ENCODE results near the gene FOLR1. TPM values are rescaled to one million over a fixed set of nuclear protein-coding genes. Genes with fewer than 3 reads are reported as not detected.

FOLR1 gene
- polyA plus RNA-seq, 1 of the 3 experiments (the other 2 are of a cell fraction), result not detected

DNA sequence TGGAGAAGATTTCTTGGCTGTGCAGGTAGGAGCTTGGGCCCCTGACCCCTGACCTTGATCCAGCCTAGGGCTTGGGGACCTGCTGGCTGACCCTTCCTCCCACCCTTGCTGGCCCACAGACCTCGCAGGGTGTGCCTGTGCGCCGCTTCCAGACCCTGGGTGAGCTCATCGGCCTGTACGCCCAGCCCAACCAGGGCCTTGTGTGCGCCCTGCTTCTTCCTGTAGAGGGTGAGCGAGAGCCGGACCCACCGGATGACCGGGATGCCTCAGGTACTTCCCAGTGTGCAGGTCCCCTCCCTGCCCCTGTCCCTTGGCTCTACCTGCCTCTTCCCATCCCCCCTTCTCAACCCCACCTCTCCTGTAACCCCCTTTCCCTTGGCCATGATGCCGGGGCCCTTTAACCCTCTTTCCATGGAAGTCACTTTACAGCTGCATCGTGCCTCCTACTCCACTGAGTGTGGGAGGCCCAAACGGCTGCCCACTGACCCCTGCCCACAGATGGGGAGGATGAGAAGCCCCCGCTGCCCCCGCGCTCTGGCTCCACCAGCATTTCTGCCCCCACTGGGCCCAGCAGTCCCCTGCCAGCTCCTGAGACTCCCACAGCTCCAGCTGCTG is 36.4 kb downstream of the FOLR1 start:
- CTCF ChIA-PET, result interaction anchor here (0.8 to 9.1 kb wide), 8 partner anchors 8 to 206 kb away, joined by 3 to 73 read pairs (median 6); partner anchors contain the start of gene CLPB
- Histone ChIP-seq H3K9me2 (no peaks in the 10 kb centered on the region), H3K27ac (ENCODE audit: low read depth in 2 of 2, low read length in 1 of 2) (peak overlapping the region in 1 of 2 experiments; percentile 43; a peak in 1 of 4 replicates), H2AFZ (ENCODE audit: low read depth) (no peak overlapping the region), H3K9ac (no peak overlapping the region), H4K20me1 (ENCODE audit: insufficient read depth) (peaks cover 49% of the 10 kb centered on the region), H3K27me3 (ENCODE audit: insufficient read depth) (no peaks in the 10 kb centered on the region), H3K79me2 (ENCODE audit: insufficient read depth) (peaks cover 60% of the 10 kb centered on the region), H3K4me1 (ENCODE audit: control insufficient read depth in 1 of 2, insufficient read depth in 2 of 2, low read depth in 1 of 2, low read length in 1 of 2) (peaks cover 5 to 28% of the 10 kb centered on the region in 2 experiments; a peak in 3 of 4 replicates), H3K4me3 (ENCODE audit: low read depth in 2 of 2, low read length in 1 of 2) (no peak overlapping the region), H3K4me2 (no peak overlapping the region; the same call in 1 of the 2 replicates), H3F3A (replicated peaks; ENCODE audit: insufficient read depth) (peaks cover 9% of the 10 kb centered on the region), H3K36me3 (replicated peaks in 1 of 2; ENCODE audit: control insufficient read depth in 1 of 2, insufficient read depth in 2 of 2, low read length in 1 of 2) (peaks cover 57 to 66% of the 10 kb centered on the region in 2 experiments), H3K9me3 (no peaks in the 10 kb centered on the region)
- TF ChIP-seq, protein P1, sequence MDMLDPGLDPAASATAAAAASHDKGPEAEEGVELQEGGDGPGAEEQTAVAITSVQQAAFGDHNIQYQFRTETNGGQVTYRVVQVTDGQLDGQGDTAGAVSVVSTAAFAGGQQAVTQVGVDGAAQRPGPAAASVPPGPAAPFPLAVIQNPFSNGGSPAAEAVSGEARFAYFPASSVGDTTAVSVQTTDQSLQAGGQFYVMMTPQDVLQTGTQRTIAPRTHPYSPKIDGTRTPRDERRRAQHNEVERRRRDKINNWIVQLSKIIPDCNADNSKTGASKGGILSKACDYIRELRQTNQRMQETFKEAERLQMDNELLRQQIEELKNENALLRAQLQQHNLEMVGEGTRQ (IDR thresholded peaks at IDR 0.05; ENCODE audit: borderline replicate concordance, low read depth, low read length), result no peak
- TF ChIP-seq, protein P2, sequence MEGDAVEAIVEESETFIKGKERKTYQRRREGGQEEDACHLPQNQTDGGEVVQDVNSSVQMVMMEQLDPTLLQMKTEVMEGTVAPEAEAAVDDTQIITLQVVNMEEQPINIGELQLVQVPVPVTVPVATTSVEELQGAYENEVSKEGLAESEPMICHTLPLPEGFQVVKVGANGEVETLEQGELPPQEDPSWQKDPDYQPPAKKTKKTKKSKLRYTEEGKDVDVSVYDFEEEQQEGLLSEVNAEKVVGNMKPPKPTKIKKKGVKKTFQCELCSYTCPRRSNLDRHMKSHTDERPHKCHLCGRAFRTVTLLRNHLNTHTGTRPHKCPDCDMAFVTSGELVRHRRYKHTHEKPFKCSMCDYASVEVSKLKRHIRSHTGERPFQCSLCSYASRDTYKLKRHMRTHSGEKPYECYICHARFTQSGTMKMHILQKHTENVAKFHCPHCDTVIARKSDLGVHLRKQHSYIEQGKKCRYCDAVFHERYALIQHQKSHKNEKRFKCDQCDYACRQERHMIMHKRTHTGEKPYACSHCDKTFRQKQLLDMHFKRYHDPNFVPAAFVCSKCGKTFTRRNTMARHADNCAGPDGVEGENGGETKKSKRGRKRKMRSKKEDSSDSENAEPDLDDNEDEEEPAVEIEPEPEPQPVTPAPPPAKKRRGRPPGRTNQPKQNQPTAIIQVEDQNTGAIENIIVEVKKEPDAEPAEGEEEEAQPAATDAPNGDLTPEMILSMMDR (IDR thresholded peaks at IDR 0.05), result 0 out of 2 replicates have a peak, but pooled peaks have one; percentile 7
- no peak for DNase-seq
- 90% methylated on average over 13 of the region's 16 CpGs for WGBS (ENCODE audit: low lambda C conversion rate)
- POLR2A ChIA-PET, result interaction anchor here (0.9 to 8.7 kb wide), 5 partner anchors 8 to 203 kb away, joined by 3 to 131 read pairs (median 4); no protein-coding TSS in a partner anchor

DNA sequence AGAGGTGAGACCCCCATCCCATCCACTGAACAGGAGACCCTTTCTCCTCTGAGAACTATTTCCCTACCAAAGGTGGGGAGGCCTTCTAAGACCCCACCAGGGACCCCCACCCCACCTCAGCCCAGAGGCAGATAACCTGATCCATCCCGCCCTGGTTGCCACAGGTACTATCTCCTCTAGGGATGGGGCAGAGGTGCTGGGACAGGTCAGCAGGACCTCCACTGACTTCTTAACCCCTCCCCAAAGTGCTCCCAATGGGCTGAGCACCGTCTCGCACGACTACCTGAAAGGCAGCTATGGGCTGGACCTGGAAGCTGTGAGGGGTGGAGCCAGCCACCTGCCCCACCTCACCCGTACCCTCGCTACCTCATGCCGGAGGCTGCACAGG is 36.9 kb downstream of the FOLR1 start:
- H3K36me3 ChIP-seq (replicated peaks in 1 of 2; ENCODE audit: control insufficient read depth in 1 of 2, insufficient read depth in 2 of 2, low read length in 1 of 2), result peaks cover 62 to 71% of the 10 kb centered on the region in 2 experiments
- 93% methylated on average over 6 of the region's 7 CpGs for WGBS (ENCODE audit: low lambda C conversion rate)
- H3K9ac ChIP-seq, result no peak overlapping the region
- peaks cover 59% of the 10 kb centered on the region for H3K79me2 ChIP-seq (ENCODE audit: insufficient read depth)
- H3F3A ChIP-seq (replicated peaks; ENCODE audit: insufficient read depth), result peaks cover 9% of the 10 kb centered on the region
- H3K4me3 ChIP-seq (ENCODE audit: low read depth in 2 of 2, low read length in 1 of 2), result no peak overlapping the region
- no peak overlapping the region for H3K27ac ChIP-seq (ENCODE audit: low read depth in 2 of 2, low read length in 1 of 2)
- ChIA-PET POLR2A (interaction anchor here (1.9 to 8.7 kb wide), 2 partner anchors 7 to 202 kb away, joined by 4 to 131 read pairs; no protein-coding TSS in a partner anchor), CTCF (interaction anchor here (1.8 to 9.1 kb wide), 5 partner anchors 8 to 205 kb away, joined by 4 to 73 read pairs (median 27); partner anchors contain the start of gene CLPB)
- H3K27me3 ChIP-seq (ENCODE audit: insufficient read depth), result no peaks in the 10 kb centered on the region
- H2AFZ ChIP-seq (ENCODE audit: low read depth), result no peak overlapping the region
- H4K20me1 ChIP-seq (ENCODE audit: insufficient read depth), result peaks cover 49% of the 10 kb centered on the region
- TF ChIP-seq SMC3 (IDR thresholded peaks at IDR 0.05; ENCODE audit: low read depth, low read length), result no peak
- TF ChIP-seq, protein P3, sequence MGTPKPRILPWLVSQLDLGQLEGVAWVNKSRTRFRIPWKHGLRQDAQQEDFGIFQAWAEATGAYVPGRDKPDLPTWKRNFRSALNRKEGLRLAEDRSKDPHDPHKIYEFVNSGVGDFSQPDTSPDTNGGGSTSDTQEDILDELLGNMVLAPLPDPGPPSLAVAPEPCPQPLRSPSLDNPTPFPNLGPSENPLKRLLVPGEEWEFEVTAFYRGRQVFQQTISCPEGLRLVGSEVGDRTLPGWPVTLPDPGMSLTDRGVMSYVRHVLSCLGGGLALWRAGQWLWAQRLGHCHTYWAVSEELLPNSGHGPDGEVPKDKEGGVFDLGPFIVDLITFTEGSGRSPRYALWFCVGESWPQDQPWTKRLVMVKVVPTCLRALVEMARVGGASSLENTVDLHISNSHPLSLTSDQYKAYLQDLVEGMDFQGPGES (IDR thresholded peaks at IDR 0.05; ENCODE audit: low read depth, low read length), result no peak
- no peak for TF ChIP-seq FOSL2 (IDR thresholded peaks at IDR 0.05; ENCODE audit: borderline replicate concordance, low read depth)
- no peak for TF ChIP-seq TEAD4 (IDR thresholded peaks at IDR 0.05; ENCODE audit: borderline replicate concordance, insufficient read depth)
- no peak for TF ChIP-seq FOXJ3 (CRISPR knock-in tag; IDR thresholded peaks at IDR 0.05)
- TF ChIP-seq SIN3A (IDR thresholded peaks at IDR 0.05; ENCODE audit: borderline replicate concordance, low read depth, low read length), result no peak
- no peak for TF ChIP-seq EZH2phosphoT487 (IDR thresholded peaks at IDR 0.05; ENCODE audit: borderline replicate concordance, low read depth)
- TF ChIP-seq YY1 (IDR thresholded peaks at IDR 0.05; ENCODE audit: low read depth), result no peak
- TF ChIP-seq RXRA (IDR thresholded peaks at IDR 0.05; ENCODE audit: borderline replicate concordance, low read depth), result no peak
- TF ChIP-seq GABPA (IDR thresholded peaks at IDR 0.05; ENCODE audit: low read depth), result no peak
- no peak for TF ChIP-seq EP300 (IDR thresholded peaks at IDR 0.05; ENCODE audit: borderline replicate concordance in 1 of 2, low read depth in 1 of 2, low read length in 1 of 2)
- no peak for TF ChIP-seq MEF2A (IDR thresholded peaks at IDR 0.05; ENCODE audit: borderline replicate concordance, low read depth)
- TF ChIP-seq, protein P4, sequence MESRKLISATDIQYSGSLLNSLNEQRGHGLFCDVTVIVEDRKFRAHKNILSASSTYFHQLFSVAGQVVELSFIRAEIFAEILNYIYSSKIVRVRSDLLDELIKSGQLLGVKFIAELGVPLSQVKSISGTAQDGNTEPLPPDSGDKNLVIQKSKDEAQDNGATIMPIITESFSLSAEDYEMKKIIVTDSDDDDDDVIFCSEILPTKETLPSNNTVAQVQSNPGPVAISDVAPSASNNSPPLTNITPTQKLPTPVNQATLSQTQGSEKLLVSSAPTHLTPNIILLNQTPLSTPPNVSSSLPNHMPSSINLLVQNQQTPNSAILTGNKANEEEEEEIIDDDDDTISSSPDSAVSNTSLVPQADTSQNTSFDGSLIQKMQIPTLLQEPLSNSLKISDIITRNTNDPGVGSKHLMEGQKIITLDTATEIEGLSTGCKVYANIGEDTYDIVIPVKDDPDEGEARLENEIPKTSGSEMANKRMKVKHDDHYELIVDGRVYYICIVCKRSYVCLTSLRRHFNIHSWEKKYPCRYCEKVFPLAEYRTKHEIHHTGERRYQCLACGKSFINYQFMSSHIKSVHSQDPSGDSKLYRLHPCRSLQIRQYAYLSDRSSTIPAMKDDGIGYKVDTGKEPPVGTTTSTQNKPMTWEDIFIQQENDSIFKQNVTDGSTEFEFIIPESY (IDR thresholded peaks at IDR 0.05; ENCODE audit: borderline replicate concordance, low read depth), result no peak
- no peak for TF ChIP-seq NRF1 (IDR thresholded peaks at IDR 0.05; ENCODE audit: low read depth, low read length)
- H3K9me2 ChIP-seq, result no peaks in the 10 kb centered on the region
- no peaks in the 10 kb centered on the region for H3K9me3 ChIP-seq
- H3K4me1 ChIP-seq (ENCODE audit: control insufficient read depth in 1 of 2, insufficient read depth in 2 of 2, low read depth in 1 of 2, low read length in 1 of 2), result peaks cover 5 to 28% of the 10 kb centered on the region in 2 experiments; a peak in 3 of 4 replicates
- H3K4me2 ChIP-seq, result no peak overlapping the region
- no peak for DNase-seq
